GM06990 (cell line): ENCODE data around the gene C22orf39.

Experiments
- DNase-seq: peaks from one replicate; pipeline ENCODE4 v3.0.0-alpha.2; 2011; ENCODE audit not compliant: insufficient read length; ENCODE audit errors: extremely low read depth
- H3K27me3 ChIP-seq: replicated peaks from 2 replicates; pipeline ENCODE4 v1.6.0; 2011; ENCODE audit warnings: low read length; ENCODE audit not compliant: control insufficient read depth, insufficient read depth
- H3K36me3 ChIP-seq: 2 replicates; pipeline ENCODE4 v1.5.1; 2011; ENCODE audit warnings: low read length; ENCODE audit not compliant: control insufficient read depth, insufficient read depth
- H3K4me3 ChIP-seq: replicated peaks from 2 replicates; pipeline ENCODE4 v1.5.1; 2011; ENCODE audit warnings: low read depth, mild to moderate bottlenecking, control low read depth, low read length
- TF ChIP-seq, protein P1 (sequence below): IDR thresholded peaks from 2 replicates; pipeline ENCODE4 v1.5.1; 2011; ENCODE audit warnings: low read length, control low read depth, mild to moderate bottlenecking, inconsistent platforms; ENCODE audit not compliant: insufficient read depth, poor library complexity, severe bottlenecking

C22orf39 gene

GRCh38 chr22:19434829-19435580 lies 12.5 kb downstream of the C22orf39 start:
- Histone ChIP-seq H3K36me3 (peaks cover 5% of the 10 kb centered on the region), H3K4me3 (no peak overlapping the region), H3K27me3 (no peaks in the 10 kb centered on the region)
- TF ChIP-seq, protein P1, sequence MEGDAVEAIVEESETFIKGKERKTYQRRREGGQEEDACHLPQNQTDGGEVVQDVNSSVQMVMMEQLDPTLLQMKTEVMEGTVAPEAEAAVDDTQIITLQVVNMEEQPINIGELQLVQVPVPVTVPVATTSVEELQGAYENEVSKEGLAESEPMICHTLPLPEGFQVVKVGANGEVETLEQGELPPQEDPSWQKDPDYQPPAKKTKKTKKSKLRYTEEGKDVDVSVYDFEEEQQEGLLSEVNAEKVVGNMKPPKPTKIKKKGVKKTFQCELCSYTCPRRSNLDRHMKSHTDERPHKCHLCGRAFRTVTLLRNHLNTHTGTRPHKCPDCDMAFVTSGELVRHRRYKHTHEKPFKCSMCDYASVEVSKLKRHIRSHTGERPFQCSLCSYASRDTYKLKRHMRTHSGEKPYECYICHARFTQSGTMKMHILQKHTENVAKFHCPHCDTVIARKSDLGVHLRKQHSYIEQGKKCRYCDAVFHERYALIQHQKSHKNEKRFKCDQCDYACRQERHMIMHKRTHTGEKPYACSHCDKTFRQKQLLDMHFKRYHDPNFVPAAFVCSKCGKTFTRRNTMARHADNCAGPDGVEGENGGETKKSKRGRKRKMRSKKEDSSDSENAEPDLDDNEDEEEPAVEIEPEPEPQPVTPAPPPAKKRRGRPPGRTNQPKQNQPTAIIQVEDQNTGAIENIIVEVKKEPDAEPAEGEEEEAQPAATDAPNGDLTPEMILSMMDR = no peak
- no peak for DNase-seq

DNA sequence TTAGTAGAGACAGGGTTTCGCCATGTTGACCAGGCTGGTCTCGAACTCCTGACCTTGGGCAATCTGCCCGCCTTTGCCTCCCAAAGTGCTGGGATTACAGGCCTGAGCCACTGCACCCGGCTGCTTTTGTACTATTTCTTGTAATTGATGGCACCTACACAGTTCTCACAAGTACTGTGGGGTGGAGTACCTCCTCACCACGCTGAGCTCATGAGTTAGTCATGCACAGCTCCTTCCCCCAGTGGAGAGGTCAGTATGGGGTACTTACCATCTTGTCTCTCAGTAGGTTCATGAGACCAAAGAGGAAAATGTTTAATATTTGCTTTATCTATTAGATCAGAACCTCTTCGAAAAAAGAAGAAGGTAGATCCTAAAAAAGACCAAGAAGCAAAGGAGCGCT lies 13.1 kb downstream of the C22orf39 start:
- H3K27me3 ChIP-seq = no peaks in the 10 kb centered on the region
- DNase-seq = no peak
- H3K4me3 ChIP-seq = no peak overlapping the region
- TF ChIP-seq, protein P1 = no peak
- H3K36me3 ChIP-seq = peaks cover 5% of the 10 kb centered on the region

- TF ChIP-seq, protein P1 = no peak
- peak within 1 kb of the TSS; percentile 99 for H3K4me3 ChIP-seq
- H3K36me3 ChIP-seq = peaks cover 5% of the 10 kb centered on the region
- no peaks in the 10 kb centered on the region for H3K27me3 ChIP-seq
- DNase-seq = peak; percentile 98
These were observed 15.2 kb downstream of the C22orf39 start, which contains the start of gene MRPL40 for GRCh38 chr22:19432133-19432851. Gene MRPL40 (plus strand): TSS chr22:19432545. CDS start chr22:19432555, 10 bp downstream.

DNA sequence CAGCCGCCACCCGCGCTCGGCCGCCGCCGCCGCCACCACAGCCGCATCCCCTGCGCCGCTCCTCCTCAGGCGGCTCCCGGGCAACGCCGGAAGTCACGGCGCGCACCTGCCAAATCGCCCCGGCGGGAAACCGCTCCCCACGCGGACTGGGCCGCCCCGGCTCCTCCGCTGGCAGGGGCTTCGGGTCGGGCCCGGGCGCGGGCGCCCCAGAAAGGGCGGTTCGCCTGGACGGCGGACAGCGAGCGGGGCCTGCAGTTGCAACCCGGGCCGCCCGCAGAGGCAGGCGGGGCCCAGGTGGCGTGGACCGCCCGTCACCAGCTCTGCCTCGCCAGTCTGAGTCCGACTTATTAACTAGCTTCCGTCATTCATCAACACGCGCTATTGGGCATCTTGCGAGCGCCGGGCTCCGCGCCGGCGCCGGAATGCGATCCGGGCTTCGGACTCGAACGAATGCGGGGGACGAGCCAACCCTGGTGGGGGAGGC lies 15.8 kb downstream of the C22orf39 start, which contains the start of gene HIRA:
HIRA (minus strand) TSS at position 85 of the 484 bp plus-strand sequence. CDS start 257 bp downstream, outside the sequence.
- peaks cover 3% of the 10 kb centered on the region for H3K36me3 ChIP-seq
- TF ChIP-seq, protein P1 = no peak
- H3K27me3 ChIP-seq = no peaks in the 10 kb centered on the region
- peak within 1 kb of the TSS; percentile 99 for H3K4me3 ChIP-seq
- peak; percentile 91 for DNase-seq

- H3K4me3 ChIP-seq = peak overlapping the region; percentile 99
- TF ChIP-seq, protein P1 = no peak
- DNase-seq = peak; percentile 60
These were observed 16.5 kb downstream of the C22orf39 start for GRCh38 chr22:19430890-19431541.

More at GRCh38 chr22:19430890-19431541, 16.5 kb downstream of the C22orf39 start:
- no peaks in the 10 kb centered on the region for H3K27me3 ChIP-seq
- peaks cover 2% of the 10 kb centered on the region for H3K36me3 ChIP-seq
